Stimulated activated CD8-positive, alpha-beta memory T cell treated with anti-CD3 and anti-CD28 coated beads, Interleukin-12 subunit alpha, Interleukin-12 subunit beta, amount 100 ng/mL, for 1 hour (primary cell): ENCODE measurements around the gene CCL4L2.
"Not testable (repeated sequence)": the region's sequence is repeated elsewhere in the genome, so short reads cannot be mapped to it uniquely, and the experiment has no call there.

ENCODE experiments used
- DNase-seq: peaks from one replicate; pipeline ENCODE4 v3.0.0-alpha.2; 2020; ENCODE audit warnings: low read depth

The CCL4L2 gene

GRCh38 chr17:36221581-36222100 lies 10.8 kb downstream of the CCL4L2 start:
- not testable (repeated sequence) for DNase-seq

- not testable (repeated sequence) for DNase-seq
Measured at GRCh38 chr17:36222967-36223366, 12.1 kb downstream of the CCL4L2 start.

GRCh38 chr17:36229644-36230043 lies 18.8 kb downstream of the CCL4L2 start:
- DNase-seq, result not testable (repeated sequence)

- DNase-seq, result not testable (repeated sequence)
Measured at GRCh38 chr17:36242046-36242445, 31.2 kb downstream of the CCL4L2 start.
